PC-9 (cell line): ENCODE data around the gene LUZP2.

ENCODE experiments used
- CTCF ChIP-seq: fragments of 200-600 bp; sonication (generic); conservative IDR thresholded peaks from 2 replicates; pipeline ENCODE4 v1.6.1; 2017; ENCODE audit warnings: mixed run types, antibody characterized with exemption, mild to moderate bottlenecking, moderate library complexity
- EZH2 ChIP-seq: fragments of 200-600 bp; sonication (generic); IDR thresholded peaks from 2 replicates; pipeline ENCODE4 v1.8.0; 2017; ENCODE audit warnings: antibody characterized with exemption, low read depth

DNA sequence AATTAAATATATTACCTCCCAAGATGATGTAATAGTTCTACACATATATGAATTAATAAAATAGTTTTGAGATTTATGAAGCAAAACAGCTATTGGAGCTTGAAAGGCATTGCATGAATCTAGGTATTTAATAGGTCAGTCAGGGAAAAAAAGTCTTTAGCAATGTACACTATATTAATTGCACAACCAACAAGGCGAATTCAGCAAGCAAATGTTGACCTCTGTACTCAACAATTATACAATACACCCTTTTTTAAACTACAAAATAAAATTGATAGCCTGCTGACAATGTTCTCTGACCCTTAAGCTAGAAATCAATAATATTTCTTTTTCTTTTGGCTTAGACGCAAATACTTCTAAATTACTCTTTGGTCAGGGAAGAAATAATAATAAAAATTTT, 345.5 kb downstream of the LUZP2 start:
- TF ChIP-seq CTCF (no peak), EZH2 (no peak)
